Measurements from ENCODE around the gene BEST2.

BEST2 gene

DNA sequence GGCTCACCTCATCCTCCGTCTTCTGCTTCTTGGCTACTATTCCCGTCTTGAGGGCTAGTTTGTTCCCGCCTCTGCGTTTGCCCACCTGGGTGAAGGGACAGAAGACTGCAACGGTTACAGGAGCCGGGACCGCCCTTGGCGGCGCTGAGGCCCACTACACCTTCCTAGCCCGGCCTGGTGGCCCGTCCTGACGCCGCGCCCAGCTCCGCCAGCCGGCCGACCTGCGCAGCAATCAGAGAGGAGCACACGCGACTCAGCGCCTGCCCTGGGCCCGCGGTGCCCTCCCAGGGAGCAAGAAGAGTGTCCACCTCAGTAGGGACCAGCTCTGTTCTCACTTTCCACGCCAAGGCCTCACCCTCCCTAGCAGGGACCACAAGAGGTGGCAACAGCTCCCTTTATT lies 20.3 kb upstream of the BEST2 start:
- DNase-seq (ENCODE audit: low spot score), result no peak

DNA sequence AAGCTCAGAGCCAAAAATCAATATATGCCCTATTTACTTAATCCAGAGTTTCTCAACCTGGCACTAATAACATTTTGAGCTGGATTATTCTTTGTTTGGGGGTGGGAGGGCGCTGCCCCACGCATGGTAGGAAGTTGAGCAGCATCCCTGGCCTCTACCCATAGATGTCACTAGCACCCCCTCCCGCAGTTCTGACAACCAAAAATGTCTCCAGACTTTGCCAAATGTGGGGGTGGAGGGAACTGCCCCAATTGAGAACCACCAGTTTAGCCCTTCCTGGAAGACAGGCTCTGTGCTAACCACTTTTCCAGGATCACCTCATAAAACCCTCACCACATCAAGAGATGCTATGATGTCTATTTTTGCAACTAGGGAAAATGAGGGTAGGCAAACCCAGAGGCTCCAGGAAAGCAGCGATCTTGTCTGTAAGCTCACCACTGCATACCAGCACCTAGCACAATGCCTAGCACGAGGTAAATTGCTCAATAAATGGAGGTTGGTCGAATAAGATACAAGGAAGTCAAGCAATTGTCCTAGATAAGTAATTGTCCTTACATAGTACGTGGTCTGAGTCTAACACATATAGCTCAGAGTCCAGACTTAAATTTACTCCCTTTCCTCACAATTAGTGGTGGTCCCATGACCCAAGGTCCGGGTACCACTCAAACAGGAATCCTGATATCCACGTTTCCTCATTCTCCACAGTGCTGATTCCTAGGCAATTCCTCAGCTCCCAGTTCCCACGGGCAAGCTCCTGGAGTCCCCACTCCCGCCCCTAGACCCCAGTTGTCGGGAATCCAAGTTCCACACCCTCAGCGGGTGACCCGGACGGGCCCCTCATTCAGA lies 18.0 kb upstream of the BEST2 start:
- DNase-seq (ENCODE audit: low spot score), result no peak

DNA sequence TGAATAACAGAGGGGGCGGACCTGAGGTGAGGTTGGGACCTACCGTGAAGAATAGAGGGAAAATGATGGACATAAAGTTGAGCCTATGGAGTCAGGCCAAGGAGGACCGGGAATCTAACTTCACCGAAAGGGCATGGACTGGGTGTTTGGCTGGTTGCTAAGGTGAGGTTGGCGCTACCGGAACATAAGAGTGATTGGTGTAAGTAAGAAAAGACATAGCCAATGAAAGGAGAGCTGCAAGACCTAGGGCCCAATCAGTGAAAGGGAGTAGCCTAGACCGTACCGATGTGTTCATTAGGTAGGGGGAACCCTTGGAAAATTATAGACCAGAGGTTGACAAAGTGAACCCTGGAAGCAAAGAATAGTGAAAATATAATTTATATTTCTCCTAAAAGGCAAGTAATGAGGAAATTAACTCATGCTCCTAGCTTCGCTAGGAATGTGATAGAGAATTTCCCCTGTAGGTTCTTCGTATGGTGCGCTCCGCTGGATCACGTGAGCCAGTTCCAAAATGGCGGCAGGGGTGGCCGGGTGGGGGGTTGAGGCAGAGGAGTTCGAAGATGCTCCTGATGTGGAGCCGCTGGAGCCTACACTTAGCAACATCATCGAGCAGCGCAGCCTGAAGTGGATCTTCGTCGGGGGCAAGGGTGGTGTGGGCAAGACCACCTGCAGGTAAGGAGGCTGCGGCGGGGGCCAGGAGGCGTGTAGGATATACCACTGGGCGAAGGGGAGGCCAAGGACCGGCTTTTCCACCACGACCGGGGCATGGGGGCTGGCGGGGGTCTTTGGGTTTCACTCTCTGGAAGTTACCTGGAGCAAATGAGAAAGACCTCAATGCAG lies 14.4 kb upstream of the BEST2 start, which contains the start of gene GET3:
Gene GET3, plus strand, starts transcription at position 503 of the 840 bp plus-strand sequence. Its CDS starts 9 bp downstream, at position 512.
- DNase-seq (ENCODE audit: low spot score), result peak; percentile 94

DNA sequence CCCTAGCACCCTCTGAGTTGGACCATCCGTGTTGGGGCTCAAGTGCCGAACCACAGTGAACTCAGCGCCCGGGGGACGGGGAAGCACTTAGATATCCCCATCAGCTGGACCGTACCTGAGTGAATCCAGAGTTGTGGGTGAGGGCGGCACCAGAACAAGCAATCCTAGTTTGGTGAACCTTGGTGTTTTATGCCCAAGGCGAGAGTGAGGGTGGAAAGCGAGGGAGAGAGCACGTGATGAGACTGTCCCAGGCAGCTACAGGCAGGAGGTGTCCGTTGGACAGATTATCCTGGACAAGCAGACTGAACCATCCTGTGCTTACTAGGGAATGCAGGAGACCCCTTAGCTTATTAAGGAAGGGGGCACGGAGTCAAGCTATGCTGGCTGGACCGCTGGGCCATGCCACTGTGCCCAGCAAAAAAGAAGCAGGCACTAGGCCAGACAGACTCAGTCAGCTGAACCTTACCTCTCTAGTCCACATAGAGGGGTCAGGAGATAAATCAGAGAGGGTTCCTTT lies 13.7 kb upstream of the BEST2 start:
- DNase-seq (ENCODE audit: low spot score), result no peak

DNA sequence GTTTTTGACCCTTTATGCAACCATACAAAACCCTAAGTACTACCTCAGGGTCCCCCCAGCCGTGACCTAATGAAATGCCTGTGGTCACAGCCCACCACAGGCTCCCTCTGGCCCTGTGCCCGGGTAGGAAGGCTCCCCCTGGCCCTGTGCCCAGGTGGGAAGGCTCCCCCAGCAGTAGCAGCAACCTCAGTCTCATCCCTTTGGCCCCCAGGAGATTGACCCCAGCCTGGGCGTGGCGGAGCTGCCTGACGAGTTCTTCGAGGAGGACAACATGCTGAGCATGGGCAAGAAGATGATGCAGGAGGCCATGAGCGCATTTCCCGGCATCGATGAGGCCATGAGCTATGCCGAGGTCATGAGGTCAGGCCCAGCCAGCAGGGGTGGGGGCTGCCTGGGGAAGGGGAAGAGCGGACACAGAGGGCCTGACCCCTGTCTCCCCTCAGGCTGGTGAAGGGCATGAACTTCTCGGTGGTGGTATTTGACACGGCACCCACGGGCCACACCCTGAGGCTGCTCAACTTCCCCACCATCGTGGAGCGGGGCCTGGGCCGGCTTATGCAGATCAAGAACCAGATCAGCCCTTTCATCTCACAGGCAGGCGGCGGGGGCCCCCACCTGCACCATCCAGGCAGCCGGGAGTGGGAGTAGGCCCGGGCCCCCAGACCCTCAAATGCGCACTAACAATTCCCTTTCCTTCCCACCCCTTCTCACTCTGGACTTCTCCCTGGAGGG lies 6.3 kb upstream of the BEST2 start:
- DNase-seq (ENCODE audit: low spot score), result no peak

DNA sequence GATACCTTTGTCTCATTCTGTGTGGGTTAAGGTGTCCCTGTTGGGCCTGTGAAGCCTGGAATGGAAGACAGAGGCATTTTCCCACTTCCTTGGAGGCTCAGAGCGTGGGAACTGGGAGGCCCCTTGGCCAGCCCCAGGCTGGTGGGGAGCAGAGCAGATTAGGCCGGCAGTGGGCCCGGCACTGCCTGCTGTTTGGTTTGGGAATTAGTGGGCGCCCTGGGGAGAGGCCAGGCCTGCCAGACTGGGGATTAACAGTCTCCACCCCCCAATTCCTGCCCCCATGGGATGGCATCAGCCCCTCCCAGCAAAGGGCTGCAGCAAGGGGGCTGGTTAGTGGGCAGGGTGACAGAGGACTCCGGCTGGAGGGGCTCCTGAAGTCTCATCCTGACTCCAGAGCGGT lies 3.1 kb upstream of the BEST2 start:
- DNase-seq (ENCODE audit: low spot score), result no peak

DNA sequence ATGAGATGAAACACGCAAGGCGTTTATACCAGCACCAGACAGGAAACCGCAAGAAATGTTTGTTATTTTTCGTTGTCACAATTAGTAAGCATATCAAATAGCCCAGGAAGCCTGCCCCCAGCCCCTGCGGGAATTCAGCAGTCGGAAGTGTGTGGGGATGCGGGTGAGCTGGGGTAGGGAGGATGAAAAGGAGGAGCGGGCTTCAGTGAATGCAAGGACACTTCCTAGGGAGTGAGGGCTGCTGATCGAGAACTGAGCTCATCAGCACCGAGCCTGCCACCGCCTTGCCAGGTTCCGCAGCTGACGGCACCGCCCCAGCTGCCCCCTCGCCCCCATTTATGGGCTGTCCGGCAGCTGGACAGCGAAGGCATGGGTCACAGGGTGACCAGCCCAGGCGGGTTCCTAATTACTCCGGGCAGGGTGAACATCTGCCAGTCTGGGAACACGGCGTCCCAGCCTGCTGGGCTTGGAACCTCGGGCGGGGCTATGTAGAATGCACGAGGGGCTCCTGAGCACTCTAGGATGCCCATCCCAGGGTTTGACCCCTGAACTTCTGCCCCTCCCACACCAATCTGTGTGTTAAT lies 1.6 kb upstream of the BEST2 start:
- no peak for DNase-seq (ENCODE audit: low spot score)

DNA sequence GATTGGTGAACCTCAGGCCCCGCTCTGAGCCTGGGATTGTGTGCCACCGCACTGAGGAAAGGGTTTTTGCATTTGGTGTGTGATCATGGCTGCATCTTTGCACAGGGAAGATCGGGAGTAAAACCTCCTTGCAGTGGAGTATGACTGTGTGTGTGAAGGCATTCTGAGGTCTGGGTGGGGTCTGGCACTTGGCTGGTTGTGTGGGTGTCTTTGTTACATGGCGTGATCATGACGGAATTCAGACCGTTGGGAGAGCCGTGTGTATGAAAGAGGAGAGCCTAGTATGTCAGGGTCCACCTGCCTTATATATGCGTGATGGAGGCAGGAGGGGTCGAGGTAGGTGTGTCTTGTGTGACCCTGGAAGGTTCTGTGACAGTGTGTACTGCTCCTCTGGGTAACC lies 740 bp upstream of the BEST2 start:
- no peak for DNase-seq (ENCODE audit: low spot score)

DNA sequence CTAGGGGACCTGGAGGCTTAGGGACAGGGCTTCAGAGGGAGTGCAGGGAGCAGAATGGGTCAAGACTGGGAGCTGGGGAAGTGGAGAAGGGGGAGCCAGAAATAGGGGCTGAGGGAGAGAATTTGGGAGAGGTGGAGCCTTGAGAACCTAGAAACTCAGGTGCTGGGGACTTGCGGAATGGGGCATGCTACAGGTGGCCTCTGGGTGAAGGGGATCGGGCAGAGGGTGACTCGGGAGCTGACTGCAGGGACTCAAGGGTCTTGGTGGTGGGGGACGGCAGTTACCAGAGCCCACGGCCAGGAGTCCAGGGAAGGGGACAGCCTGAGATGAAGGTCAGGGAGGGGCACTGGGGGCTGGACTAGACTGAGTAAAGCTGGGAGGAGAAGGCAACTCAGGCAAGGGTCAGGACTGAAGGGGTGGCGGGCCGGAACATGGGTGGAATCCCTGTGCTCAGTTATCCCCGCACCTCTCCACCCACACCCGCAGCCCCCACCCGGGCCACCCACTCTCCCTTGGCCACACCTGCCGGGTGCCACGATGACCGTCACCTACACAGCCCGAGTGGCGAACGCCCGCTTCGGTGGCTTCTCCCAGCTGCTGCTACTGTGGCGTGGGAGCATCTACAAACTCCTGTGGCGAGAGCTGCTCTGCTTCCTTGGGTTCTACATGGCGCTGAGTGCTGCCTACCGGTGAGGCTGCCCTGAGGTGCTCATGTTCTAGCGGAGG lies 628 bp downstream of the BEST2 start:
- DNase-seq (ENCODE audit: low spot score), result no peak

DNA sequence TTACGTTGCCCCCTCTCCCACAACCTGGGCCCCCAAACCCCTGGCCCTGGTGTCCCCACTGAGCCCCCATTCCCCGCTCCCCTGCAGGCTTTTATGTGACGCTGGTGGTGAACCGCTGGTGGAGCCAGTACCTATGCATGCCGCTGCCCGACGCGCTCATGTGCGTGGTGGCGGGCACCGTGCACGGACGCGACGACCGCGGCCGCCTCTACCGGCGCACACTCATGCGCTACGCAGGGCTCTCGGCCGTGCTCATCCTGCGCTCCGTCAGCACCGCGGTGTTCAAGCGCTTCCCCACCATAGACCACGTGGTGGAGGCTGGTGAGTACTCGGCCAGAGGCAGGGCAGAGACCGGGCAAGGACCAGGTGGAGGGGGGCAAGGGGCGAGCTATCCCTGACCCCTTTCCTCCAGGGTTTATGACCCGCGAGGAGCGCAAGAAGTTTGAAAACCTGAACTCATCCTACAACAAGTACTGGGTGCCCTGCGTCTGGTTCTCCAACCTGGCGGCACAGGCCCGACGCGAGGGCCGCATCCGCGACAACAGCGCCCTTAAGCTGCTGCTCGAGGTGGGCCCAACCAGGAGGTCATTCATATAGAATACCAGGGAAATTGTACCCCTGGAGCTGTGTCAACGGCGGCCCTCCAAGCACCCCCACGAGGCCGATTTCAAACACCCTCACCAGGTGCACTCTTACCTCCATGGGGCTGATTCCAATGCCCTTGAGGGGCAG lies 3.0 kb downstream of the BEST2 start:
- DNase-seq (ENCODE audit: low spot score), result no peak

DNA sequence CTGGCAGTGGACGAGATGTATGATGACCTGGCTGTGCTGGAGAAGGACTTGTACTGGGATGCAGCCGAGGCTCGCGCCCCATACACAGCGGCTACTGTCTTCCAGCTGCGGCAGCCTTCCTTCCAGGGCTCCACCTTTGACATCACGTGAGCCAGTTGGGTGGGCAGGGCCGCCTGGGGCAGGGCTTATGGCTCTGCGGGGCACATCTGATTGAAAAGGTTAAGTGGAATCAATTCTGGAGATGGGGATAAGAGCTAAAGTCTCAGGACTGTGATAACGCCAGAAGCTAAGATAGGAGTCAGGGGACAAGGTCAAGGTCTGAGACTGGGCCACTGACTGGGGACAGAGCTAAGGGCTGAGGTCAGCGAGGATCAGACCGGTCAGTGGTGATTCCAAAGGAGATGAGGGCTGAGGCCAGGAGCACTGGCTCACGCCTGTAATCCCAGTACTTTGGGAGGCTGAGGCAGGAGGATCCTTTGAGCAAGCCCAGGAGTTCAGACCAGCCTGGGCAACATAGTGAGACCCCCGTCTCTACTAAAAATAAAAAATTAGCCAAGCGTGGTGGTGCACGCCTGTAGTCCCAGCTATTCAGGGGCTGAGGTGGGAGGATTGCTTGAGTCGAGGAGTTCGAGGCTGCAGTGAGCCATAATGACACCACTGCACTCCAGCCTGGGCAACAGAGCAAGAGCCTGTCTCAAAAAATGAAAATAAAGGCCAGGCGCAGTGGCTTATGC lies 4.7 kb downstream of the BEST2 start:
- no peak for DNase-seq (ENCODE audit: low spot score)

DNA sequence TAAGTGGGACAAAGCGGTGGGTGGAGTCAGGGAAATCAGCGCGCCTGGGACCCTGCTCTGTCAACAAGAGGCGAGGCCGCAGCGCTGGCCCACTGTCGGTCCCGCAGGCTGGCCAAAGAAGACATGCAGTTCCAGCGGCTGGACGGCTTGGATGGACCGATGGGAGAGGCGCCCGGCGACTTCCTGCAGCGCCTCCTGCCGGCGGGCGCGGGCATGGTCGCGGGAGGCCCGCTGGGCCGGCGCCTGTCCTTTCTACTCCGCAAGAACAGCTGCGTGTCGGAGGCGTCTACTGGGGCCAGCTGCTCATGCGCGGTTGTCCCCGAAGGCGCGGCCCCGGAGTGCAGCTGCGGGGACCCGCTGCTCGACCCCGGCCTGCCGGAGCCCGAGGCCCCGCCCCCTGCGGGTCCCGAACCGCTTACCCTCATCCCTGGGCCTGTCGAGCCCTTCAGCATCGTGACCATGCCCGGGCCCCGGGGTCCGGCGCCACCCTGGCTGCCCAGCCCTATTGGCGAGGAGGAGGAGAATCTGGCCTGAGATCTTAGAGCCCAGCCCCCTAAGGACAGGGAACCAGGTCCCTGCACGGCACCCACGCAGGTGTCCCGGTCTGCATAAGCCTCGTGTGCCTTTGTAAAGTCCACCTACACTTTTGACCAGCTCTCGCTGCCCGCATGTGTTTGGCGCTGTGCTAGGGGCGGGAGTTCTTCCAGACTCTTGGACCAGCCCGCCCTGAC lies 6.1 kb downstream of the BEST2 start:
- DNase-seq (ENCODE audit: low spot score), result peak; percentile 93

DNA sequence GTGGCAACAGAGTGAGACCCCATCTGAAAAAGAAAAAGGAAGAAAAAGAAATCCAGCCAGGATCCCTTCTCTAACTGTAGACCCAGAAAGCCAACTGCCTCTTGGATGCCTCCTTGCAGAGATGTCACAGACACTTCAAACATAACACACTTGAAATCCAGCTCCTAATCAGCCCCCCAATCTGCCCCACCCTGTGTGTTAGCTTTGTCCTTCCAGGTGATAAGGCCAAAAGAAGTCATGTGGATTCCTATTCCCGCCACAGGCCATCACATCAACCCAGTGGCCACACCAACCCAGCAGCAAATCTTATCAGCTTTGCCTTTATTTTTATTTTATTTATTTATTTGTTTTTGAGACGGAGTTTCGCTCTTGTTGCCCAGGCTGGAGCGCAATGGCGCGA lies 8.1 kb downstream of the BEST2 start:
- no peak for DNase-seq (ENCODE audit: low spot score)

DNA sequence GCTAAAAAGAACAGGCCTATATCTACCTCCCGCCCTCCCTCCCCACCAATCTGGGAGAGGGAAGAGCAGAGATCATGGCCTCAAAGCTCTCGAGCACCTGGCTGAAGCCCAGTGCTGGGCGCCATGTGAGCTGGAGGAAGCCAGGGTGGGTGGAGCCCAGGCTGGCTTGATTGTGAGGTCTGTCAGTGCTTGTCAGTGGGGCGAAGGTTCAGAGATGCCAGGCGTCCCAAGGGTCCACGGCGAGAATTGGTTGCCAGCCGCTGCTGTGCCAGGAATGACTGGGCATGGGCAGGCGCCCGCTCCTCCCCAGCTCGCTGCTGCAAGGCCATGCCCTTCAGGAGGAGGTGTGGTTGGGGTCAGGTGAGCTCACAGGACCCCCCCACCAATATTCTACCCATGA lies 11.5 kb downstream of the BEST2 start:
- no peak for DNase-seq (ENCODE audit: low spot score)

DNA sequence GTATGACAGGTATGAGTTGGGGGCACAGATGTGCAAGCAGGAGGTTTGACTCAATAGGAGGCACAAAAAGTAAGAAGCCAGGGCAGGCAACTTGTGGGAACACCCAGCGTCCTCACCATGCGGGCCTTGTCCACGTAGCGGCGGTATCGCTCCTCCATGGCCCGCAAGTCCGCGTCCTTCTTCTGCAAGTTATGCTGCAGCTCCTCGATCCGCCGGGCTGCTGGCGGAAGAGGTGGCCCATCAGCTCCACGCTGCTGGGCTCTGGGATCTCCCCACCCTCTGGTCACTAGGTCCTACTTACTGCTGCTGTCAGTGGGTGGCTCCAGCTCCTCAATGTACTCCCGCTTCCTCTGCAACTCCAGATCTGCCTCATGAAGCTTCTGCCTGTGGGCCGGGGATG lies 13.1 kb downstream of the BEST2 start:
- no peak for DNase-seq (ENCODE audit: low spot score)

DNA sequence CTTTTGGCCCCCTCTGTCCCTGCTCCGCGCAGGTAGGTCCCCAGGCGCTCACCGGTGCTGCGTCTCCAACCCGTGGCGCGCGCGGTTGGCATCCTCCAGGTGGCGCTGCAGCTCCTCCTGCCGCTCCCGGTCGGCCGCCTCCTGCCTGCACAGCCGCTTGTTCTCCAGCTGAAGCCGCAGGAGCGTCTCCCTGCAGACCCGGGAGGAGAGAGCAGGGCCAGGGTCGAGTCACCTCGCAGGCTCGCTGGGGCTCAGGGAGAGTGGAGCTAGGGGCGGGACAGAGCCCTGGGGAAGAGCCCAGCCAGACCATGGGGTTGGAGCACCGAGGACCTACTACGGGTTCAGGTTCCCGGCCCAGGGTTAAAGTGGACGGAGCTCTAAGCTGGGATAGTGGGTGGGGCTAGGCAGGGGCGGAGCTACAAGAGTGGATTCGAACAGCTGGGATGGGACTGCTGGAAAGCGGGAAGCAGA lies 14.5 kb downstream of the BEST2 start:
- peak; percentile 88 for DNase-seq (ENCODE audit: low spot score)

DNA sequence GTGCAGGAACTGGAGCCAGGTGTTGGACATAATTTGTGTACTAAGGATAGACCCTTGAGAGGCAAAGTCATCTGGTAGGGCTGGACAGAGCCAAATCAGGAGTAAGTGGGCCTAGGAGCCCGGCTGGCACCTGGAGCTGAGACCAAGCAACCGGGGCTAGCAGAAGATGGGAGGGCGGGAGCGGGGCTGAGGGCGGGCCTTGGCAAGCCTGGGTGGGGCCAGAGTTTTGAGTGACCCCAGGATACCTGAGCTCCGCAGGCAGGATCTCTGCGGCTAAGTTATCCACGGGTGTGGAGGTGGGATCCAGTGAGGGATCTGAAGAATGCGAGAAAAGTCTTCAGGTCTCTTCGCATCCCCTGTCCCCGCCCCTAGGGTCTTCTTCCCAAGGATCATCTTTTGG lies 15.6 kb downstream of the BEST2 start:
- DNase-seq (ENCODE audit: low spot score), result no peak

DNA sequence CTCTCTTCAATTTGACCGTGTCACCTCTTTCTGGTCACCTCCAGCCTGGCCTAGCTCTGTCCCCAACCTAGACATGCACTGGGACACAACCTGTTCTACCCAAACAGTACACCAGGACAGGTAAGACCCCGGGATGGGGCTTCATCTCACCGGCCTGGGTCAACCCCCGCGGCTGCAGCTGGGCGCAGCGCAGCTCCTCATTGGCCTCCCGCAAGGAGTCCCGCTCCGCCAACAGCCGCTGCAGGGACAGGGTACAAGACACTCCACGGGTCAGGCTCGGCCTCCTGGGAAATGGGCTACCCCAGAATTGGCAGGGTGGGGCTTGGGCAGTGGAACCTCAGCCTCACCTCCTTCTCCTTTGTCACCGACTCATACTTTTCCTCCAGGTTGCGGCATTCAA lies 16.1 kb downstream of the BEST2 start:
- no peak for DNase-seq (ENCODE audit: low spot score)

DNA sequence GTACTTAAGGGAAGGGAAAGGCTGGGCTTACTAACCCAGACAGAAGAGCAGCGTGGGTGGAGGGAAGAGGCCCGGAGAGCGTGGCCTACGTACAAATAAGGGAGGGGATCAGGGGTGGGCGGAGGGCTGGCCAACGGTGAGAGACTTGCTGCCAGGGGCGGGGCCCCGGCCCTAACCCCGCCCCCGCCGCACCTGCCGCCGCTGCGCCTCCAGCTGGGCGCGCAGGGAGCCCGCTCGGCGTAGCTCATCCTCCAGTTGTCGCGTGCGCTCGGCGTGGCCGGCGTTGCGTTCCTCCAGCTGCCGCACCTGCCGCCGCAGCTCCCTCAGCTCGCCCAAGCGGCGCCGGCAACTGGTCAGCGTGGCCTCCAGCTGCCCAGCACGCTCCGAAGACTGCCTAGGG lies 18.1 kb downstream of the BEST2 start:
- DNase-seq (ENCODE audit: low spot score), result peak; percentile 85

Data from ecto neural progenitor cell (in vitro differentiated cells).